Activated naive CD4-positive, alpha-beta T cell treated with anti-CD3 and anti-CD28 coated beads, Interleukin-2, amount 10 ng/mL, durations not matched to agents 7 days and 5 days (primary cell): Measurements from ENCODE around the gene FRS3.

Experiments used
- CTCF ChIA-PET: fragments of 350-600 bp; sonication (Branson Sonifier 250); formaldehyde crosslinking; loops from one replicate; lab custom pipeline; 2021; ENCODE audit warnings: antibody characterized with exemption; lab: Charles Lee
- DNase-seq: peaks from one replicate; pipeline ENCODE4 v3.0.0-alpha.2; 2020
- H3K27ac Mint-ChIP-seq: one replicate; pipeline ENCODE4 v1.8.0; 2021; ENCODE audit warnings: mild to moderate bottlenecking, moderate library complexity, mixed read lengths
- H3K27me3 Mint-ChIP-seq: one replicate; pipeline ENCODE4 v1.8.0; 2021; ENCODE audit warnings: mild to moderate bottlenecking, mixed read lengths
- H3K36me3 Mint-ChIP-seq: one replicate; pipeline ENCODE4 v1.8.0; 2021; ENCODE audit warnings: mixed read lengths
- H3K4me1 Mint-ChIP-seq: one replicate; pipeline ENCODE4 v1.8.0; 2021; ENCODE audit warnings: mixed read lengths
- H3K4me3 Mint-ChIP-seq: one replicate; pipeline ENCODE4 v1.8.0; 2021; ENCODE audit warnings: mild to moderate bottlenecking, moderate library complexity, mixed read lengths
- H3K9me3 Mint-ChIP-seq: one replicate; pipeline ENCODE4 v1.8.0; 2021; ENCODE audit warnings: mixed read lengths

Gene FRS3

DNA sequence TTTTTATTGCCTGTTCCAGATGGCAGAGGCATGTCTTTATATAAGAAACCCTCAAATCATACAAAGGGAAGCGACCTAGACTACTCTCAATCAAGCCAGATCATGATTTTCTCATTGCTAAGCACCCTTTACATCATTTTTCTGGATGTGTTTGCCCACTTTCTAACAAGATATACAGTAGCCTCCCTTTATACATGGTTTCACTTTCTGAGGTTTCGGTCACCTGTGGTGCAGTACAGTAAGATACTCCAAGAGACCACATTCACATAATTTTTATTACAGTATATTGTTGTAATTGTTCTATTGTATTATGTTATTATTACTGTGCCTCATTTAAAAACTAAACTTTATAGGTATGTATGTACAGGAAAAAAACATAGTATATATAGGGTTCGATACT, 31.4 kb upstream of the FRS3 start:
- no peaks in the 10 kb centered on the region for H3K9me3 Mint-ChIP-seq
- no peaks in the 10 kb centered on the region for H3K36me3 Mint-ChIP-seq
- H3K27me3 Mint-ChIP-seq: peaks cover 4% of the 10 kb centered on the region
- peaks cover under 1% of the 10 kb centered on the region for H3K4me1 Mint-ChIP-seq
- no peak overlapping the region for H3K27ac Mint-ChIP-seq
- CTCF ChIA-PET: no interaction called here
- H3K4me3 Mint-ChIP-seq: no peak overlapping the region
- DNase-seq: no peak

DNA sequence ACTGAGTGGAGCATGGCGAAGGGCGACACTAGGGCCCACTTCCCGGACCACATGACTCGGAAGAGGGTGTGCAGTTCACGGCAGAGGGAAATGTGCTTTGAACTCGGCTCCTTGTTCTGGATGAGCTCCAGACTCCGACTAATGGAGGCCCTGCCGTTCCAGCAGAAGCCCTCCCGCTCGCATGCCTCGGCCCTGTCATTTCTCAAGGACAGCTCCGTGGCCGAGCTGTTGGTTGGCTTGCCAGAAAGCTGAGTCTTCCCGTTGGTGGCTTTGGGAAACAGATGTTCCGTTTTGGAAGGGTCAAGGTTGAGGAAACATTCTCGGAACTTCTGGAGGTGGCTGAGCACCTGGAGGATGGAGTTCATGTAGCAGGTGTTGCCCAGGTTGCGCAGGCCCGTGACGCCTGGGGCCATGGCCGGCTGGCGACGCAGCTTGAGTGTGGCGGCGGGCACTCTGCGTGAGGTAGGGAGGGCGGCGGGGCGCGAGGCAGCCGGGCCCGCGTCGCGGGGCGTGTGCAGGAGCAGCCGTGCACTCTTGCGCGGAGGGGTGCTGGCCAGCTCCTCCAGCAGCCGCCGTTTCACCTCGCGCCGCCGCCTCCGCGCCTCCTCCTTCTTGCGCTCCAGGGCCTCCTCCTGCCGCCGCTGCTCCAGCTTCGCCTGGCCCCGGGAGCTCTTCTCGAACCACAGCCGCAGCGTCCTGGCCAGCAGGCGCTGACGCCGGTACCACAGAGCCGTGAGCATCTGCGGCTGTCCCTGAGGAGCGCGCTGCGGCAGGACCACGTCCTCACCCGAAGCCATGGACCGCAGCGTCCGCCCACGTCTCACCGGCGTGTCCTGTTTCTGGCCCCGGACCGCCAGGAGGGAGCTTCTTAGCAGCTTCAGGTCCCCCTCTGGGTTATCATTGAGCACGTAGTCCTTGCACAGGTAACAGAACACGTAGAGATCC, 26.4 kb upstream of the FRS3 start:
- no peak overlapping the region for H3K27ac Mint-ChIP-seq
- no peaks in the 10 kb centered on the region for H3K36me3 Mint-ChIP-seq
- CTCF ChIA-PET: interaction anchor here (0.9 to 1.1 kb wide), 2 partner anchors 9 to 238 kb away, joined by 3 to 5 read pairs; no protein-coding TSS in a partner anchor
- no peaks in the 10 kb centered on the region for H3K27me3 Mint-ChIP-seq
- no peaks in the 10 kb centered on the region for H3K9me3 Mint-ChIP-seq
- no peak for DNase-seq
- no peak overlapping the region for H3K4me3 Mint-ChIP-seq
- H3K4me1 Mint-ChIP-seq: no peaks in the 10 kb centered on the region

DNA sequence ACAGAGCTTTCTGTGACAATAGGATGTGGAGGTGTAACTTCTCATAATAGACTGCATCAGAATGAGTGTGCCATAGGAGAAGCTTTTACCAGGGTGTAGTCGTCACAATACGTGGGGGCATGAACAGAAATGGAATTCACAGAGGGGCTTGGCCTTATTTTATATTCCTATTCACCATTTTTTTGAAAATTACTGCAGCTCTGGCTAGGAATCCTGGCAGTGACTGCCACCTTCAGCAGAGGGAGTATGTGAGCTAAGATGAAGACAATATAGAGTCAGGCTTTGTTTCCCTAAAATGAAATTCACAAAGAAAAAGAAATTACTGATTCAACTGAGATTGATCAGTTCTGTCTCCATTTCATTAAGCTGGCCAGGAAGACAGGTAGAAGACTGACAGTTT, 21.7 kb upstream of the FRS3 start:
- no peaks in the 10 kb centered on the region for H3K4me1 Mint-ChIP-seq
- H3K4me3 Mint-ChIP-seq: no peak overlapping the region
- H3K9me3 Mint-ChIP-seq: no peaks in the 10 kb centered on the region
- CTCF ChIA-PET: interaction anchor here (0.6 to 2.2 kb wide), 7 partner anchors 11 to 269 kb away, joined by 3 to 12 read pairs (median 7); no protein-coding TSS in a partner anchor
- no peaks in the 10 kb centered on the region for H3K36me3 Mint-ChIP-seq
- no peak overlapping the region for H3K27ac Mint-ChIP-seq
- H3K27me3 Mint-ChIP-seq: no peaks in the 10 kb centered on the region
- DNase-seq: no peak

DNA sequence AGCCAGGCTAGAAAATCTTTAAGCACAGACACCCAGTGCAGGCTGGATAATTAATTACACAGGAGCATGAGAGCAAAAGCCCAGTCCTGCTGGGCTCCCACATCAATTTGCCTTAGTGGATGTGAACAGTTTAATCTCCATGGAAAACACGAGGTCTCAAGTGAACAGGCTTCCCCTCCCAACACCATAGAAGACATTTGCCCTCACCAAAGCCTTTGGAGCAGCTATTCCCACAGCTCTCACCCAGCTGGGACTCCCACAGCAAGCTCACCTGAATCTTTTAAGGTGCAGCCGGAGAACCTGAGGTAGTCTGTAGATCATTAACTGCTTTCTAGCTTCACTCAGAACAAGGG, 19.8 kb upstream of the FRS3 start:
- H3K36me3 Mint-ChIP-seq: no peaks in the 10 kb centered on the region
- no peak overlapping the region for H3K4me3 Mint-ChIP-seq
- H3K27me3 Mint-ChIP-seq: no peaks in the 10 kb centered on the region
- H3K4me1 Mint-ChIP-seq: no peaks in the 10 kb centered on the region
- no peak for DNase-seq
- CTCF ChIA-PET: interaction anchor here (0.6 to 1.7 kb wide), 3 partner anchors 12 to 305 kb away, joined by 3 to 5 read pairs (median 4); partner anchors contain the start of gene TOMM6
- H3K9me3 Mint-ChIP-seq: no peaks in the 10 kb centered on the region
- no peak overlapping the region for H3K27ac Mint-ChIP-seq

DNA sequence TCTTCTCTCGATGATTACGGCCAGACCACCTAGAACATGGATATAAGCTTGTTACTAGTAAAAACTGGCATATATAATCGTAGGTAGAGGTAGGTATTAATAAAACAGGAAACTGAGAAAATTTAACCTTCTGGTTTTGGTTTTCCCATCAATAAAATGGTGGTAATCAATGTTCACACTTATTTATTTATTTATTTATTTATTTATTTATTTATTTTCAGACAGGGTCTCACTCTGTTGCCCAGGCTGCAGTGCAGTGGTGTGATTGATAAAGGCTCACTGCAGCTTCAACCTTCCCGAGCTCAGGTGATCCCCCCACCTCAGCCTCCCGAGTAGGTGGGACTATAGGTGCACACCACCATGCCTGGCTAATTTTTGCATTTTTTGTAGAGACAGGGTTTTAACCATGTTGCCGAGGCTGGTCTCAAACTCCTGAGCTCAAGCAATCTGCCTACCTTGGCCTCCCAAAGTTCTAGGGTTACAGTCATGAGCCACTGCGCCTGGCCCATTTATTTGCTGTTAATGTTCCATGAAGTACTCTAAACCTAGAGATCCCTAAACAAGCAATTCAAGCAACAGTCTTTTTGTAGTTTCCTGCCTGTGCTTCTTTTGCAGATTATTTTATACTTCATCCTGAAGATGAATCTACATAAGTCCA, 19.3 kb upstream of the FRS3 start:
- no peak for DNase-seq
- no peaks in the 10 kb centered on the region for H3K4me1 Mint-ChIP-seq
- no peak overlapping the region for H3K27ac Mint-ChIP-seq
- H3K4me3 Mint-ChIP-seq: no peak overlapping the region
- no peaks in the 10 kb centered on the region for H3K36me3 Mint-ChIP-seq
- H3K9me3 Mint-ChIP-seq: no peaks in the 10 kb centered on the region
- H3K27me3 Mint-ChIP-seq: no peaks in the 10 kb centered on the region
- CTCF ChIA-PET: interaction anchor here (0.6 to 1.7 kb wide), 3 partner anchors 11 to 306 kb away, joined by 3 to 5 read pairs (median 4); partner anchors contain the start of gene TOMM6

DNA sequence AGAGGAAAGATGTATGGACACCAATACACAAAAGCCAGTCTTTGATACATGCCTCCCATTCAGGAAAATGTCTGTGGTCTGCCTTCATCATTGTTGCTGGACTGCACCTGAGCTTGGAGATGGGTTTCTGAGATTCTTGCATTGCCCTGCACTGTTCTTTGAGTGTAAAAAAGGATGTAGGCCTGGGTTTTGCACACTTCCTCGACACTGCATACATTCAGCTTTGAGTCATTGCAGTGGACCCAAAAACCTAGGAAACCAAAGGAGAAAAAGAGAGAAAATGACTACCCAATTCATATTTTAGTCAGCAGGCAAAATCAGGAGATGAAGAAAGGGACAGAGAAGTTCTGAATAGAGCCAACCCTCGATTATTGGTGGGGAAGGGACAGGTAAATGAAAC, 16.8 kb upstream of the FRS3 start:
- DNase-seq: no peak
- Mint-ChIP-seq H3K4me1 (no peaks in the 10 kb centered on the region), H3K27ac (no peak overlapping the region), H3K36me3 (peaks cover 9% of the 10 kb centered on the region), H3K4me3 (no peak overlapping the region), H3K9me3 (no peaks in the 10 kb centered on the region), H3K27me3 (no peaks in the 10 kb centered on the region)
- CTCF ChIA-PET: interaction anchor here (1.1 to 3.8 kb wide), 2 partner anchors 10 kb away, joined by 5 to 13 read pairs; partner anchors contain the start of gene TOMM6

DNA sequence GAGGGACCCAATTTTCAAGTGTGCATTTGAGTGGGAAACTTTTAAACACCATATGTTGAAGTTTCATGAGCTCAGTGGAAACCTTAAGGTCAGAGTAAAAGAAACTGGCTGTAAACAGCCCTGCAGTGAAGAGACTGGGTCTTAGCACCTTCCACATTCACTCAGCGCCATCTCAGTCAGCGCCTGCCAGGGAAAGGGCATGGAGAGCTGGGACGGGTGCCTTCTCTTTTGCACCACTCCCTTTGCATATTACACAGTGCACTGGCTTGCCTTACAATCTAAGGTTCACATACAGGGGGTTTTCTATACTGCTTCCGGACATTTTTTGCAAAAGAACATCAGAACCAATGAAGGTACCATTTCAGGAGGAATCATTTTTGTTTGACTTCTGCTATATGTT, 12.3 kb upstream of the FRS3 start:
- H3K9me3 Mint-ChIP-seq: no peaks in the 10 kb centered on the region
- no peak overlapping the region for H3K4me3 Mint-ChIP-seq
- H3K4me1 Mint-ChIP-seq: peaks cover 15% of the 10 kb centered on the region
- no peak overlapping the region for H3K27ac Mint-ChIP-seq
- peaks cover 28% of the 10 kb centered on the region for H3K36me3 Mint-ChIP-seq
- no peaks in the 10 kb centered on the region for H3K27me3 Mint-ChIP-seq
- DNase-seq: no peak
- CTCF ChIA-PET: interaction anchor here (0.5 to 2.7 kb wide), 3 partner anchors 9 to 252 kb away, joined by 3 to 9 read pairs (median 3); no protein-coding TSS in a partner anchor

DNA sequence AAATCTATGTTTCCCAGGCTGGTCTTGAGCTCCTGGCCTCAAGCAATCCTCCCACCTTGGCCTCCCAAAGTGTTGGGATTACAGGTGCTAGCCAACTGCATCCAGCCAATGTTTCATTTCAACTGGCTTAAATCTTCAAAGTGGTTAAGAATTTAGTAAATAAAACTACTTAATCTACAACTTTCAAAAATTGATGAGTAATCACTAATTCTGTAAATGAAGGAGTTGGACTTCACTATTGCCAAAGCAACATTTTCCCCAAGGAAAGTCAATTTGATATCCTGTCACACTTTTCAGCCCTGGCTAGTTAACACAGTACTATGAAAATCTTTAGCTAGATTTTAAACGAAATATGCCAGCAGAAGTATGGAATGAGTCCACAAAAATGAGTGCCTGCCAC, 11.6 kb upstream of the FRS3 start:
- Mint-ChIP-seq H3K27me3 (peaks cover 2% of the 10 kb centered on the region), H3K36me3 (peaks cover 28% of the 10 kb centered on the region), H3K9me3 (no peaks in the 10 kb centered on the region), H3K4me1 (peaks cover 15% of the 10 kb centered on the region), H3K4me3 (no peak overlapping the region), H3K27ac (no peak overlapping the region)
- DNase-seq: no peak
- CTCF ChIA-PET: interaction anchor here (1.0 to 2.7 kb wide), 2 partner anchors 10 to 130 kb away, joined by 3 to 9 read pairs; partner anchors contain the start of genes BYSL and MED20

DNA sequence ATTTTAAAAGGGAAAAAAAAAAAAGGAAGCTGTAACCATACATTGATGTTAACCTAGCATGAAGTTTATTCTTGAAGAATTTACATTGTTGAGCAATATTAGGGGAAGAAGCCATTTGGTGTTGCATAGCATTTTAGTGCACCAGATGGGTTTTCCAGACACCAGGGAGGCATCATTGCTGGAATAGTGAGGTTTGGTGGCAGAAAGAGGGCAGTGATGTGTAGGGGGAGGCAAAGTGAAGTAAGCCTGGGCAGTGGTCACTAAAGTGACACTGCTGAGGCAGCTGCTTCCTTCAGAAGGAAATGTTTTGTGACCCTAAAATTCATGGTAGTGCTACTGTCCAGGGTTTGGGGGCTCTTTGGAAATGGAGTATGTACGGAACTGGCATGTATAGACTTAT, 10.3 kb upstream of the FRS3 start:
- peak overlapping the region; percentile 6 for H3K4me3 Mint-ChIP-seq
- peaks cover 28% of the 10 kb centered on the region for H3K36me3 Mint-ChIP-seq
- H3K27me3 Mint-ChIP-seq: peaks cover 14% of the 10 kb centered on the region
- peaks cover 17% of the 10 kb centered on the region for H3K4me1 Mint-ChIP-seq
- no peak overlapping the region for H3K27ac Mint-ChIP-seq
- DNase-seq: no peak
- CTCF ChIA-PET: interaction anchor here (1.0 to 6.7 kb wide), 3 partner anchors 11 to 254 kb away, joined by 3 to 97 read pairs (median 9); partner anchors contain the start of genes BYSL and MED20
- no peaks in the 10 kb centered on the region for H3K9me3 Mint-ChIP-seq

DNA sequence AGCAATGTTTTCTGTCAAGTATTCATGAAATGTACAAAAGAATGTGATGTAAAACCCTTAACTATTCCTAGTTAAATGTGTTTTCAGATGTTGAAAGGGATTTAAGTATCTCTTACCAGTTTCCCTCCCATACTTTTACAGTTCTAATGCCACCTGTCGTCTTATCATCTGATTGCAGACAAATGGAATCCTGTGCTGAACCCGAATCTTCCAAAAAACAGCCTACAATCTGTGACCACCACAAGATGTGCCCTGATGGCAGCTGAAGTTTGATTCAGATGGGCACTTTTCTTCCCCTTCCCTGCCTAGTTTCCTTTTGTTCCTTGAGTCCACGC, 9.7 kb upstream of the FRS3 start:
- CTCF ChIA-PET: interaction anchor here (2.7 to 6.7 kb wide), 2 partner anchors 11 to 254 kb away, joined by 9 to 97 read pairs; no protein-coding TSS in a partner anchor
- no peaks in the 10 kb centered on the region for H3K9me3 Mint-ChIP-seq

DNA sequence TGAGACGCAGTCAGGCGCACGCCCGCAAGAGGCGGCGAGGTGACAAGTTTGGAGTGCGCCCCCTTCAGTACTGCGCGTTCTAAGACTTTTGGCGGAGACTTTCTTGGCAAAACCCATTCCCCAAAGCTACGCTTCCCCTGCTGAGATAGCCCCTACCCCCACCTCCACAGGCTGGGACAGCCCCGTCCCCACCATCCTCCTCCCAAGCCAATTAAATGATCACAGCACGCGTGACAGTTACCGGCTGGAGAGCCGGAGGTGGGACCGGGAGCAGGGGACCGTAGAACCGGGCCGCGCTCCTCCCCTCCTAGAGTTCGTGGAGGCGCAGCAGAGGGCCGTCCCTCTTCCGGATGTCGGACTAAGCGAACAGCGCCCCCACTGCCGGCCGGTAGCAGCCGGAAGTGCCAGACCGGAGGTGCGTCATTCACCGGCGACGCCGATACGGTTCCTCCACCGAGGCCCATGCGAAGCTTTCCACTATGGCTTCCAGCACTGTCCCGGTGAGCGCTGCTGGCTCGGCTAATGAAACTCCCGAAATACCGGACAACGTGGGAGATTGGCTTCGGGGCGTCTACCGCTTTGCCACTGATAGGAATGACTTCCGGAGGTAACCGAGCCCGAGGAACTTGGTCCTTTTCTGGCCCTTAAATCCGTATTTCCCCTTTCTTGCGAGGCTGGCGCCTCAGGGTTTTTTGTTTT, 7.7 kb upstream of the FRS3 start, which contains the start of gene TOMM6:
TOMM6 (plus strand) TSS at position 476 of the 699 bp plus-strand sequence; CDS start at position 480, 4 bp downstream.
- peaks cover 25% of the 10 kb centered on the region for H3K36me3 Mint-ChIP-seq
- H3K9me3 Mint-ChIP-seq: no peaks in the 10 kb centered on the region
- peak; percentile 97 for DNase-seq
- H3K4me3 Mint-ChIP-seq: peak within 1 kb of the TSS; percentile 96
- CTCF ChIA-PET: interaction anchor here (0.7 to 6.7 kb wide), 17 partner anchors 9 to 430 kb away, joined by 3 to 97 read pairs (median 4); partner anchors contain the start of genes BYSL, MED20, MRPS10 and TAF8
- peaks cover 39% of the 10 kb centered on the region for H3K27me3 Mint-ChIP-seq
- H3K27ac Mint-ChIP-seq: peak within 1 kb of the TSS; percentile 97
- peaks cover 17% of the 10 kb centered on the region for H3K4me1 Mint-ChIP-seq

More for the DNA sequence above, 9.7 kb upstream of the FRS3 start:
- Mint-ChIP-seq H3K36me3 (peaks cover 28% of the 10 kb centered on the region), H3K4me1 (peaks cover 17% of the 10 kb centered on the region), H3K4me3 (peak overlapping the region; percentile 96), H3K27me3 (peaks cover 21% of the 10 kb centered on the region), H3K27ac (peak overlapping the region; percentile 81)
- no peak for DNase-seq

DNA sequence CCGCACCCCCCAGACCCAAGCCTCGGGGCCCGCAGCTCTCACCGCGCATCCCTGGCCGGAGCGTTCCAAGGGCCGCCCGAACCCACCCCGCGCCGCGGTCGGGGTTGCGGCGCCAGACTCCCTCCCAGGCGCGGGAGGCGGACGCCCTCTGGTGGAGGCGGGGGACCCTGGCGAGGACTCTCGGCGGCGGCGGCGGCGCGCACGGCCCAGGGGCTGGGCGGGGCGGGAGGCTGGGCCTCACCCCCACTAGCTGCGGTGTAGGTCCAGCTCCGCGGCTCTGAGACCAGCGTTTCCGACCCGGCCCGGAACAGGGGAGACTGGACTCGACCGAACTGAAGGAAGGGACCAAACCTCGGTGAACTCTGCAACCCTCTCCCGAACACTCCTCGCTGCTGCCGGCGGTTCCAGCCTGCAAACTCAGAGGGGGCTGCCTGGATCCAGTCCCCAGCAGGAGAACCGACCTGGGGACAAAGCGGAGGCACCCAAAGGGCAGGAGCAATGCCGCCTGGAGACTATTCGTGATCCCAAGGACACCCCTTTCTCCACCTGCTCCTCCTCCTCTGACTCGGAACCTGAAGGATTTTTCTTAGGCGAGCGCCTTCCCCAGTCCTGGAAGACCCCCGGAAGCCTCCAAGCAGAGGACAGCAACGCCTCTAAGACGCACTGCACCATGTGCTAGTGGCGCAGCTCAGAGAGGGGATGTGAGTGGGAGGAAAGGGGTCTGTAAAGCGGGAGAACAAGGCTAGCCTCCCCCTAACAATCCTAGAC, 6.9 kb upstream of the FRS3 start:
- Mint-ChIP-seq H3K27me3 (peaks cover 46% of the 10 kb centered on the region), H3K4me3 (peak overlapping the region; percentile 96), H3K4me1 (peaks cover 19% of the 10 kb centered on the region), H3K9me3 (no peaks in the 10 kb centered on the region), H3K27ac (peak overlapping the region; percentile 97), H3K36me3 (peaks cover 21% of the 10 kb centered on the region)
- CTCF ChIA-PET: interaction anchor here (0.7 to 6.7 kb wide), 23 partner anchors 9 to 431 kb away, joined by 3 to 97 read pairs (median 4); partner anchors contain the start of genes BYSL, MED20, MRPS10 and TAF8
- DNase-seq: peak; percentile 90
